ENCODE data around the gene TENM4.
"Not testable (repeated sequence)": the region's sequence is repeated elsewhere in the genome, so short reads cannot be mapped to it uniquely, and the experiment has no call there.

The TENM4 gene

DNA sequence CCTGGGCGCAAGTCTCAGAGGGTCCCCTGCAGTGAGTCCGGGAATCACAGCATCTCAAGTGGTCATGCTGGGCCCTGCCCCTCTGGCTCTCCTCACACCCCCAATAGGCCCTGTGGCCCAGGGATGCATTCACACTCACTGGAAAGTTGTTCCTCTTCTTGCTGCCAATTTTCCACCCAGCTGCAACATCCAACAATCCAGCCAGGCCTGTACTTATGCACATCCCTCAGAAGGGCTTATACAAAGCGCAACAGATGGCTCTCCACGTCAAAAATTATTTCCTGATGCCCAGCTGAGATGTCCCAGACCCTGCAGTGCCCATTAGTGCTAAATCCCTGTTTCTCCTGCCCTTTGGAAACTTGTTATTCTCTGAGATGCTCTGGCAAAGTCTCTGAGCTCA is 458.4 kb downstream of the TENM4 start (continued):
- no peak for TF ChIP-seq KLF8 (tag by site-specific recombination; IDR thresholded peaks at IDR 0.05)
- TF ChIP-seq, protein P1, sequence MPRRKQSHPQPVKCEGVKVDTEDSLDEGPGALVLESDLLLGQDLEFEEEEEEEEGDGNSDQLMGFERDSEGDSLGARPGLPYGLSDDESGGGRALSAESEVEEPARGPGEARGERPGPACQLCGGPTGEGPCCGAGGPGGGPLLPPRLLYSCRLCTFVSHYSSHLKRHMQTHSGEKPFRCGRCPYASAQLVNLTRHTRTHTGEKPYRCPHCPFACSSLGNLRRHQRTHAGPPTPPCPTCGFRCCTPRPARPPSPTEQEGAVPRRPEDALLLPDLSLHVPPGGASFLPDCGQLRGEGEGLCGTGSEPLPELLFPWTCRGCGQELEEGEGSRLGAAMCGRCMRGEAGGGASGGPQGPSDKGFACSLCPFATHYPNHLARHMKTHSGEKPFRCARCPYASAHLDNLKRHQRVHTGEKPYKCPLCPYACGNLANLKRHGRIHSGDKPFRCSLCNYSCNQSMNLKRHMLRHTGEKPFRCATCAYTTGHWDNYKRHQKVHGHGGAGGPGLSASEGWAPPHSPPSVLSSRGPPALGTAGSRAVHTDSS (tag by site-specific recombination; IDR thresholded peaks at IDR 0.05) = no peak
- TF ChIP-seq, protein P2, sequence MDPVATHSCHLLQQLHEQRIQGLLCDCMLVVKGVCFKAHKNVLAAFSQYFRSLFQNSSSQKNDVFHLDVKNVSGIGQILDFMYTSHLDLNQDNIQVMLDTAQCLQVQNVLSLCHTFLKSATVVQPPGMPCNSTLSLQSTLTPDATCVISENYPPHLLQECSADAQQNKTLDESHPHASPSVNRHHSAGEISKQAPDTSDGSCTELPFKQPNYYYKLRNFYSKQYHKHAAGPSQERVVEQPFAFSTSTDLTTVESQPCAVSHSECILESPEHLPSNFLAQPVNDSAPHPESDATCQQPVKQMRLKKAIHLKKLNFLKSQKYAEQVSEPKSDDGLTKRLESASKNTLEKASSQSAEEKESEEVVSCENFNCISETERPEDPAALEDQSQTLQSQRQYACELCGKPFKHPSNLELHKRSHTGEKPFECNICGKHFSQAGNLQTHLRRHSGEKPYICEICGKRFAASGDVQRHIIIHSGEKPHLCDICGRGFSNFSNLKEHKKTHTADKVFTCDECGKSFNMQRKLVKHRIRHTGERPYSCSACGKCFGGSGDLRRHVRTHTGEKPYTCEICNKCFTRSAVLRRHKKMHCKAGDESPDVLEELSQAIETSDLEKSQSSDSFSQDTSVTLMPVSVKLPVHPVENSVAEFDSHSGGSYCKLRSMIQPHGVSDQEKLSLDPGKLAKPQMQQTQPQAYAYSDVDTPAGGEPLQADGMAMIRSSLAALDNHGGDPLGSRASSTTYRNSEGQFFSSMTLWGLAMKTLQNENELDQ (tag by site-specific recombination; IDR thresholded peaks at IDR 0.05; ENCODE audit: low read depth) = no peak

DNA sequence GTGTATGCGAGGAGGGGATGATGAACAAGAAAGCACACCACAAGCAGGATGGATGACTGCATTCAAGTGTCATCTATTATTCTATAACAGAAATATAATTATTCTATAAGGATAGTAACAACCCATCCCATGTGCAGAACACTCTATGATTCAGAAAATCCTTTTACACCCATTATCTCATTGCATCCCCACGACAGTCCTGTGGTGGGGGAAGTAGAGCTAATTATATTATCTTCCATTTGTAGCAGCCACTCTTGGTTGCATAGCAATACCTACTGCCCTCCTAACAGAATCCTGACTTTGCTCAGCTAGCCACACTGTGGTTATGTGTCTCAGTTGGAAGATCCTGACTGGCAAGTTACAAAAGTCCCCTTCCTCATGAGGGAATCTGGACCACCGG is 459.7 kb downstream of the TENM4 start:
- no peak for TF ChIP-seq ZNF155 (tag by site-specific recombination; IDR thresholded peaks at IDR 0.05)
- TF ChIP-seq ZNF214 (tag by site-specific recombination; IDR thresholded peaks at IDR 0.05; ENCODE audit: borderline replicate concordance) = no peak
- no peak for TF ChIP-seq SETDB1 (IDR thresholded peaks at IDR 0.05; ENCODE audit: insufficient read length, low read length)
- no peak for TF ChIP-seq ZNF184 (tag by site-specific recombination; IDR thresholded peaks at IDR 0.05)
- Histone ChIP-seq H3K4me1 (ENCODE audit: control insufficient read depth, insufficient read depth, low read length) (no peaks in the 10 kb centered on the region), H3K4me3 (ENCODE audit: low read depth, low read length) (no peak overlapping the region), H3K9me3 (ENCODE audit: control insufficient read depth, insufficient read depth, low read depth, low read length) (no peaks in the 10 kb centered on the region), H3K36me3 (ENCODE audit: control insufficient read depth in 2 of 2, insufficient read depth in 1 of 2, low read length in 2 of 2) (no peaks in the 10 kb centered on the region), H3K27ac (ENCODE audit: extremely low read depth, low read depth, low read length) (no peak overlapping the region)
- ChIA-PET POLR2A (no interaction called here), CTCF (no interaction called here)

DNA sequence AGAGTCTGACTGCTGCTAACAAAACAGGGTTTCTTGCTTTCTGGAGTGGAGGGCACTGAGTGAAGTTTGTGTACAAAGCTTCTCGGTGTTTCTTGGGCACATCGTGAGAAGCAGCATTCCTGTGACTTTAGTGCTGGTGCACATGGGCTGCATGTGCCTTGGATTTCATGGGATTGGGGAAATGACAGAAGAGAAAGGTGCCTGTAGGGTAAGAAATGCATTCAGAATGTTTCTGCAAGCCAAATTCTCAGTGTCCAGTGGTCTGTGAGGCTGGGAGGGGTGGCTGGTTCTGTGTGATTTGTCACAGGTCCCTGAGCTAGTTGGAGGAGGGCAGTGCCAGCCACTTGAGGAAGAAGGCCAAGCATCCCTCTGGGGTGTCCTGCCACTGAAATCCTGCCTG is 462.0 kb downstream of the TENM4 start:
- no peak overlapping the region for H3K4me3 ChIP-seq (ENCODE audit: low read depth, low read length)
- no peaks in the 10 kb centered on the region for H3K9me3 ChIP-seq (ENCODE audit: control insufficient read depth, insufficient read depth, low read depth, low read length)
- ChIA-PET POLR2A (no interaction called here), CTCF (no interaction called here)
- no peaks in the 10 kb centered on the region for H3K4me1 ChIP-seq (ENCODE audit: control insufficient read depth, insufficient read depth, low read length)
- H3K36me3 ChIP-seq (ENCODE audit: control insufficient read depth in 2 of 2, insufficient read depth in 1 of 2, low read length in 2 of 2) = no peaks in the 10 kb centered on the region
- no peak for TF ChIP-seq ZNF626 (tag by site-specific recombination; IDR thresholded peaks at IDR 0.05)
- TF ChIP-seq, protein P3, sequence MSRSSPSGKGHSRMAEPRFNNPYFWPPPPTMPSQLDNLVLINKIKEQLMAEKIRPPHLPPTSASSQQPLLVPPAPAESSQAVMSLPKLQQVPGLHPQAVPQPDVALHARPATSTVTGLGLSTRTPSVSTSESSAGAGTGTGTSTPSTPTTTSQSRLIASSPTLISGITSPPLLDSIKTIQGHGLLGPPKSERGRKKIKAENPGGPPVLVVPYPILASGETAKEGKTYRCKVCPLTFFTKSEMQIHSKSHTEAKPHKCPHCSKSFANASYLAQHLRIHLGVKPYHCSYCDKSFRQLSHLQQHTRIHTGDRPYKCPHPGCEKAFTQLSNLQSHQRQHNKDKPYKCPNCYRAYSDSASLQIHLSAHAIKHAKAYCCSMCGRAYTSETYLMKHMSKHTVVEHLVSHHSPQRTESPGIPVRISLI (tag by site-specific recombination; IDR thresholded peaks at IDR 0.05) = no peak
- no peak for TF ChIP-seq ZNF223 (tag by site-specific recombination; IDR thresholded peaks at IDR 0.05)
- TF ChIP-seq, protein P4, sequence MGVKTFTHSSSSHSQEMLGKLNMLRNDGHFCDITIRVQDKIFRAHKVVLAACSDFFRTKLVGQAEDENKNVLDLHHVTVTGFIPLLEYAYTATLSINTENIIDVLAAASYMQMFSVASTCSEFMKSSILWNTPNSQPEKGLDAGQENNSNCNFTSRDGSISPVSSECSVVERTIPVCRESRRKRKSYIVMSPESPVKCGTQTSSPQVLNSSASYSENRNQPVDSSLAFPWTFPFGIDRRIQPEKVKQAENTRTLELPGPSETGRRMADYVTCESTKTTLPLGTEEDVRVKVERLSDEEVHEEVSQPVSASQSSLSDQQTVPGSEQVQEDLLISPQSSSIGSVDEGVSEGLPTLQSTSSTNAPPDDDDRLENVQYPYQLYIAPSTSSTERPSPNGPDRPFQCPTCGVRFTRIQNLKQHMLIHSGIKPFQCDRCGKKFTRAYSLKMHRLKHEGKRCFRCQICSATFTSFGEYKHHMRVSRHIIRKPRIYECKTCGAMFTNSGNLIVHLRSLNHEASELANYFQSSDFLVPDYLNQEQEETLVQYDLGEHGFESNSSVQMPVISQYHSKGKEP (tag by site-specific recombination; IDR thresholded peaks at IDR 0.05) = no peak
- no peak for TF ChIP-seq ZNF843 (tag by site-specific recombination; IDR thresholded peaks at IDR 0.05)
- H3K27ac ChIP-seq (ENCODE audit: extremely low read depth, low read depth, low read length) = no peak overlapping the region

DNA sequence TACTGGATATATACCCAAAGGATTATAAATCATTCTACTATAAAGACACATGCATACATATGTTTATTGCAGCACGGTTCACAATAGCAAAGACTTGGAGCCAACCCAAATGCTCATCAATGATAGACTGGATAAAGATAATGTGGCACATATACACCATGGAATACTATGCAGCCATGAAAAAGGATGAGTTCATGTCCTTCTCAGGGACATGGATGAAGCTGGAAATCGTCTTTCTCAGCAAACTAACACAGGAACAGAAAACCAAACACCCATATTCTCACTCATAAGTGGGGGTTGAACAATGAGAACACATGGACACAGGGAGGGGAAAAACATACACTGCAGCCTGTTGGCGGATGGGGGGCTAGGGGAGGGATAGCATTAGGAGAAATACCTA is 463.0 kb downstream of the TENM4 start:
- H3K4me3 ChIP-seq (ENCODE audit: low read depth, low read length); POLR2A ChIA-PET; H3K27ac ChIP-seq (ENCODE audit: extremely low read depth, low read depth, low read length); H3K4me1 ChIP-seq (ENCODE audit: control insufficient read depth, insufficient read depth, low read length); H3K9me3 ChIP-seq (ENCODE audit: control insufficient read depth, insufficient read depth, low read depth, low read length); H3K36me3 ChIP-seq (ENCODE audit: control insufficient read depth in 2 of 2, insufficient read depth in 1 of 2, low read length in 2 of 2); CTCF ChIA-PET: not testable (repeated sequence)
- peak; percentile 89 for TF ChIP-seq ZNF146 (tag by site-specific recombination; IDR thresholded peaks at IDR 0.05)
